H54 (cell line): ENCODE measurements around the gene ROBO2.

Source experiments
- DNase-seq: peaks from one replicate; pipeline ENCODE4 v3.0.0; 2011; ENCODE audit warnings: low spot score, mixed read lengths; ENCODE audit not compliant: insufficient read length
- FAIRE-seq: peaks from 3 replicates; lab custom pipeline; 2011; peaks lifted over from hg19 to GRCh38; lab: Jason Lieb, UNC
- POLR2A ChIP-seq: IDR thresholded peaks from 2 replicates; pipeline ENCODE4 v1.6.1; 2011; ENCODE audit warnings: low read depth, mild to moderate bottlenecking, low read length

Gene ROBO2

GRCh38 chr3:77682162-77682561 lies 642.3 kb downstream of the ROBO2 start:
- TF ChIP-seq POLR2A: no peak
- FAIRE-seq (no peak), DNase-seq (no peak)

GRCh38 chr3:77684115-77684514 lies 644.2 kb downstream of the ROBO2 start:
- TF ChIP-seq POLR2A: no peak
- FAIRE-seq (no peak), DNase-seq (no peak)

DNA sequence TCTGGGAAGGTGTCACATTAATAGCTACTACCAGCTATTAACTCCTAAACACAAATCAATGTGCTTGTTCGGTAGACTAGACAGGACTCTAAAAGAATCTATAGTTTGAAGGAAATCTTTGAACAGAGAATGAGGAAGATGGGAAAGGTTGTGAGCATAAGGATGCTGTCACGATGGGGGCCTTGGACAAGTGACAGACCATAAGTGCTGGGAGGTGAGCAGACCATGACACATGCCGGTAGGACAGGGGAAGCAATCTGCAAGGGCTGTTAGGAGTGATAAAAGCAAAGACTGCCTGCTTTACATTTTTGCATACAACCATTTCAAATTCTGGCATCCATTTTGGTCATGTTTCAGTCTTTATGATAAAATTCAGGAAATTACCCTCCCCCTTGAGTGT lies 645.8 kb downstream of the ROBO2 start:
- no peak for TF ChIP-seq POLR2A
- FAIRE-seq (no peak), DNase-seq (no peak)

- TF ChIP-seq POLR2A: no peak
- no peak for FAIRE-seq
- no peak for DNase-seq
These were observed 646.7 kb downstream of the ROBO2 start for GRCh38 chr3:77686560-77686959.

DNA sequence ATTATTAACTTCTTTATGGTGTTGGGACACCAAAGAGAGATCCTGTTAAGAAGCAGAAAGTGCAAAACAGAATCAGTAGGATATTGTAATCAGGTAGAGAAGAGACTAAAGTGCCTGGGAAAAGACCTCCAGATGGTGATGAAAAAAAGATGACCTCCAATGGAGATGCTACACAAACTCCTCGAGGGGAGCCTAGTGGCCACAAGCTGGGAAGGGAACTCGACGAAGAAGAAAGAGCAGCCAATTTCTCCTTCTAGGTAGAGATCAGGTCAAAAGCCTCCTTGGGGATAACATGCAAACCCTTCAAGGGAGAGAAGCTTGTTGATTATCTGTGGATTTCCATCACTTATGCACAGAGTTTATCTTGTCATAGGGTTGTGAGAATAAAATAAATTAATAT lies 647.6 kb downstream of the ROBO2 start:
- TF ChIP-seq POLR2A: no peak
- FAIRE-seq: no peak
- DNase-seq: no peak

GRCh38 chr3:77690284-77690845 lies 650.5 kb downstream of the ROBO2 start:
- DNase-seq: no peak
- no peak for TF ChIP-seq POLR2A
- FAIRE-seq: no peak

DNA sequence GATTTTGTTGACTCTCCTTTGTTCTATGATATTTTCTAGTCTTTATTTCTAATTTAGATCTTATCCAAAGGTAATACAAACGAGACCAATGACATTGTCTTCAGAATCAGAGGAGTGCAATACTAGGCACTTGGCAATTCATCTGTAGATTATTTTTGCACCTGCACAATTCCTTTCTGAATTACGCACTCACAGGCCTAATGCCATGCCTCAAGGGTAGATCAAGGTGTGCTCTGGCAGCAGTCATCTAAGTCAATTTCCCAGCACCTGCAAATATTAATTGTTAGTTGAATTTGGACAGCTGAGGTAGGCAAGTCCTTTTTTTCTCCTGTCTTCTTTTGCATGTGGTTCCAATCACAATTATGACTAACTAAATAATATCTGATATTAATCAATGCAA lies 653.2 kb downstream of the ROBO2 start:
- DNase-seq (no peak), FAIRE-seq (no peak)
- TF ChIP-seq POLR2A: no peak

- DNase-seq (no peak), FAIRE-seq (no peak)
- no peak for TF ChIP-seq POLR2A
These were observed 659.3 kb downstream of the ROBO2 start for GRCh38 chr3:77699125-77699691.
